OCI-LY7 (cell line): ENCODE data around the gene NCAN.

ENCODE experiments used
- CTCF ChIP-seq: fragments of 200-600 bp; sonication (generic); conservative IDR thresholded peaks from 2 replicates; pipeline ENCODE4 v1.5.1; 2014; ENCODE audit warnings: mild to moderate bottlenecking, antibody characterized with exemption, low read length, moderate library complexity, mixed read lengths
- EZH2phosphoT487 ChIP-seq: fragments of 200-600 bp; sonication (generic); IDR thresholded peaks from 2 replicates; pipeline ENCODE4 v1.6.1; 2018; ENCODE audit warnings: low read depth, borderline replicate concordance, mild to moderate bottlenecking, mixed run types, antibody characterized with exemption, low read length, moderate library complexity, mixed read lengths

GRCh38 chr19:19300613-19301012 lies 88.9 kb downstream of the NCAN start:
- TF ChIP-seq CTCF (no peak), EZH2phosphoT487 (no peak)
